Naive B cell (primary cell): ENCODE measurements around the gene ATP1A4. TPM values are rescaled to one million over a fixed set of nuclear protein-coding genes. Genes with fewer than 3 reads are reported as not detected.

Experiments used
- ATAC-seq, 2 donors: fragments of 150-1000 bp; cut with Tn5 transposase; 2 replicates each; pipeline ENCODE4 v1.10.0; 2021; ENCODE audit warnings: low read depth in 2 of 2, mild to moderate bottlenecking in 2 of 2, moderate library complexity in 2 of 2
- DNase-seq: peaks from one replicate; pipeline ENCODE4 v3.0.0; 2022
- H3K27ac Mint-ChIP-seq, 6 donors: one replicate each; pipeline ENCODE4 v1.8.0; 2020 to 2022; ENCODE audit warnings: mild to moderate bottlenecking in 6 of 6, mixed read lengths in 6 of 6, moderate library complexity in 5 of 6, inconsistent platforms in 2 of 6
- H3K27me3 Mint-ChIP-seq, 3 donors: one replicate each; pipeline ENCODE4 v1.8.0; 2021 to 2022; ENCODE audit warnings: mixed read lengths in 3 of 3, mild to moderate bottlenecking in 1 of 3
- H3K36me3 Mint-ChIP-seq, 2 donors: one replicate each; pipeline ENCODE4 v1.8.0; 2020 to 2022; ENCODE audit warnings: mixed read lengths in 2 of 2, inconsistent platforms in 1 of 2, mild to moderate bottlenecking in 1 of 2
- H3K4me1 Mint-ChIP-seq, 3 donors: one replicate each; pipeline ENCODE4 v1.8.0; 2020 to 2022; ENCODE audit warnings: mixed read lengths in 3 of 3, inconsistent platforms in 1 of 3, mild to moderate bottlenecking in 1 of 3, moderate library complexity in 1 of 3
- H3K4me3 Mint-ChIP-seq, 8 donors: one replicate each; pipeline ENCODE4 v1.8.0; 2020 to 2022; ENCODE audit warnings: mild to moderate bottlenecking in 8 of 8, mixed read lengths in 8 of 8, moderate library complexity in 8 of 8, inconsistent platforms in 2 of 8
- H3K9me3 Mint-ChIP-seq, 7 donors: one replicate each; pipeline ENCODE4 v1.8.0; 2020 to 2022; ENCODE audit warnings: mixed read lengths in 7 of 7, mild to moderate bottlenecking in 5 of 7, inconsistent platforms in 2 of 7, moderate library complexity in 1 of 7
- polyA plus RNA-seq, 6 donors: library from polyadenylated mRNA; unstranded; fragments of 300-500 nt; fragmentation: Illumina TruSeq; gene quantifications; one replicate each; pipeline ENCODE4 v1.2.3, GENCODE V29; 2021; ENCODE audit warnings: low read depth in 6 of 6

Gene ATP1A4
- polyA plus RNA-seq, 6 donors from 2014 or later, result not detected

DNA sequence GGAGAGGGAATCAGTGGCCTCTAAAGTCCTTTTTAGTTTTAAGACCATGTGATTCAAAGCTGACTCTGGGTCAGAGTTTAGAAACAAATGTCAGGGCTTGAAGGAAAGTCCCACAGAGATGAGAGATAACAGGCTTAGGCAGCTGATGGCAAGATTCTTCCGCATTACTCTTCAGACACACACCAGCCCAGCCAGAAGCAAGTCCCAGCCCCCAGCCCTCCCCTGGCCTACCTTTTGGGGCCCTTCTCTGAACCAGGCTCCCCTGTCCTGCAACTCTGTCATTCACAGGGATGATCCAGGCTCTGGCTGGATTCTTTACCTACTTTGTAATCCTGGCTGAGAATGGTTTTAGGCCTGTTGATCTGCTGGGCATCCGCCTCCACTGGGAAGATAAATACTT is 25.8 kb downstream of the ATP1A4 start:
- Mint-ChIP-seq H3K27ac (peak overlapping the region in 1 of 6 donors; percentile 16), H3K27me3 (peaks cover 31 to 56% (median 42%) of the 10 kb centered on the region in 3 donors), H3K9me3 (peaks cover 0 to 2% (median 0%) of the 10 kb centered on the region in 7 donors), H3K4me3 (peak overlapping the region in 1 of 8 donors; percentile 72), H3K36me3 (no peaks in the 10 kb centered on the region), H3K4me1 (peaks cover 0 to 4% (median 0%) of the 10 kb centered on the region in 3 donors)
- no peak for ATAC-seq
- no peak for DNase-seq

DNA sequence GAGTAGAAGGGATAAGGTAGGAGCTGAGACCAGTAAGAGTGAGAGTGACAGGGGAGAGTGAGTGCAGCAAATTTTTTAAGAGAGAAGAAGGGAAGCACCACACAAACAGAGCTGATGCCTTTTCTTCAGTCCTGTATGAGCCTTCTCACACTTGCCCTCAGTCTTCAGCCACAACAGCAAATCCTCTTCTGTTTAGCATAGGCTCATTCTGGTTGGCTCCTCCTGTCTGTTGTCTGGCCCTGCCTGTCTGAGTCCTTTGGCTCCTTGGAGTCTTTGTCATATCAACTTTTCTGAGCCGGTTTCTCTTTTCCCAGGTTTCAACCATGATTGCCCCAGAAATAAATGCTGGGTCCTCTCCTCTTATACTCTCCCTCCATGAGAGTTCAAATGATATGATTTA is 26.3 kb downstream of the ATP1A4 start:
- no peak for DNase-seq
- Mint-ChIP-seq H3K9me3 (peaks cover 0 to 2% (median 0%) of the 10 kb centered on the region in 7 donors), H3K4me3 (peak overlapping the region in 1 of 8 donors; percentile 72), H3K4me1 (peaks cover 0 to 4% (median 0%) of the 10 kb centered on the region in 3 donors), H3K27ac (no peak overlapping the region), H3K27me3 (peaks cover 27 to 54% (median 38%) of the 10 kb centered on the region in 3 donors), H3K36me3 (no peaks in the 10 kb centered on the region)
- ATAC-seq, result no peak

DNA sequence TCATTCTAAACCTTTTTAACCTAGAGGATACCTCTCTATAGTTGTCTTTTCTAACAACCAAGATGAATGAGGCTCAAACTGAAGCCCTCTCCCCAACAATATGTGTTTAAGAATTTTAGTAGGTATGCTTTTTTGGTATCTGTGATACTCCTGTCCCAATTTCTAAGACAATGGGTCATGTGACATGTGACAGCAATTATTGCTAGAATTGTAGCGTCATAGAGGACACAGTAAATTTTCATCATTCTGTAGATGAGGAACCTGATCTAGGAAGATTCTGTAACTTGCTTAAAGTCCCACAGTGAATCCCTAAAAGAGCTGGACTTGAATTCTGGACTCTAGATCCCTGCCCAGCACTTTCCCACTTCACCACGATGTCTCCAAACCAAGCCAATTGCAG is 27.3 kb downstream of the ATP1A4 start:
- Mint-ChIP-seq H3K4me3 (no peak overlapping the region), H3K36me3 (no peaks in the 10 kb centered on the region), H3K27ac (no peak overlapping the region), H3K27me3 (peaks cover 24 to 52% (median 33%) of the 10 kb centered on the region in 3 donors), H3K9me3 (peaks cover 0 to 2% (median 0%) of the 10 kb centered on the region in 7 donors), H3K4me1 (peaks cover 0 to 4% (median 0%) of the 10 kb centered on the region in 3 donors)
- DNase-seq, result no peak
- ATAC-seq, result no peak

DNA sequence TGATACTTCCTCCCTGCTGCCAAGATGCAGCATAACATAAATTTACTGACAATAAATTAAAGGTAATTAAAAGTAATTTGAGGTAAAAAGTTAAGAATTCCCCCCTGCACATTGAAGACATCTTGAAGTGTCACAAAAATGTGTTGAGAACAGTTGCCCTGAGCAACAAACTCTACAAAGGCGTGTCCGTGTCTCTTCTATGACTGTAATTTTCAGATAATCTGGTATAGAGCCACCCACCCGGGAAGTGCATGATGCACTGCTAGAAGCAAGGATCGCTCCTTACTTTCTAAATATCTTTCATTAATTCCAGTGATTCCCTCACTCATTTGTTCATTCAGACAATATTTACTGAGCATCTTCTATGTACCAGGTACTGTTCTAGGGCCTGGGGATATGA is 27.9 kb downstream of the ATP1A4 start:
- DNase-seq, result no peak
- Mint-ChIP-seq H3K4me3 (no peak overlapping the region), H3K4me1 (peaks cover 0 to 4% (median 0%) of the 10 kb centered on the region in 3 donors), H3K9me3 (peaks cover 0 to 2% (median 0%) of the 10 kb centered on the region in 7 donors), H3K27me3 (peaks cover 24 to 46% (median 27%) of the 10 kb centered on the region in 3 donors), H3K36me3 (no peaks in the 10 kb centered on the region), H3K27ac (no peak overlapping the region)
- ATAC-seq, result no peak

DNA sequence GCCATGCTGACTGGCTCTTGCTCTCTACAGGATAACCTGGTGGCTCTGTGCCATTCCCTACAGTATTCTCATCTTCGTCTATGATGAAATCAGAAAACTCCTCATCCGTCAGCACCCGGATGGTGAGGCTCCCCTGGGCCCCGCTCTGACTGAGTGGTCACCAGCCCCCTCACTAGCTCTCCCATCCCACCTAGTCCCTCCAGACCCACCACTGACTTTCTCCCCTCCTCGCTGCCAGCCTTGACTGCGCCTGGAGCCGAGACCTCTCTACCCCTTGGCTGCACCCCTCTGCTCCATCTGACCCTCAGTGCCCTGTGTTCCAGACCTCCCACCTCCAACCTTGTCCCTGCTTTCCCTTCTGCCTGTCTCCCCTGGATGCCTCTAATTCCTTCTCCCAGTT is 34.8 kb downstream of the ATP1A4 start:
- Mint-ChIP-seq H3K4me3 (no peak overlapping the region), H3K36me3 (no peaks in the 10 kb centered on the region), H3K27me3 (peaks cover 3 to 39% (median 25%) of the 10 kb centered on the region in 3 donors), H3K27ac (no peak overlapping the region), H3K9me3 (peaks cover 0 to 2% (median 0%) of the 10 kb centered on the region in 7 donors), H3K4me1 (no peaks in the 10 kb centered on the region)
- DNase-seq (no peak), ATAC-seq (no peak)

DNA sequence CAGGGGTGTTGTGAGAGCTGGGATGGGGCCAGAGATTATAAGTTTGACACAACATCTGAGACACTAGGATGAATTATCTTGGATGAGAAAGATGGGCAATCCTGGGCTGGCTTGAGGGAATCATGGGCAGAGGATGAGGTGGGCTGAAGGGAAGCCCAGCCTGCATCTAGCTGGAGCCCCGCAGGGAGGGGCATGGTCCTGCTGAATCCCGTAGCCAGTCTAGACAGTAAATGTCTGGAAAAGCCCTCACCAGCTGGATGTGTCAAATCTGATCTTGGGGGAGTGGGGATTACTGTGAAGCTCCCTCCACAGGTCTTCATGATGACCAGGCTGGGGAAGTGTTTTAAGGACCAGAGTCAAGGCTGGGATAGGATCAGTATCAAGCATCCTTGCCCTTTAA is 35.3 kb downstream of the ATP1A4 start:
- H3K4me1 Mint-ChIP-seq, result no peaks in the 10 kb centered on the region
- peaks cover 3 to 36% (median 23%) of the 10 kb centered on the region in 3 donors for H3K27me3 Mint-ChIP-seq
- no peak overlapping the region for H3K4me3 Mint-ChIP-seq
- DNase-seq, result no peak
- no peak for ATAC-seq
- H3K27ac Mint-ChIP-seq, result no peak overlapping the region
- H3K36me3 Mint-ChIP-seq, result no peaks in the 10 kb centered on the region
- H3K9me3 Mint-ChIP-seq, result peaks cover 0 to 2% (median 0%) of the 10 kb centered on the region in 7 donors

DNA sequence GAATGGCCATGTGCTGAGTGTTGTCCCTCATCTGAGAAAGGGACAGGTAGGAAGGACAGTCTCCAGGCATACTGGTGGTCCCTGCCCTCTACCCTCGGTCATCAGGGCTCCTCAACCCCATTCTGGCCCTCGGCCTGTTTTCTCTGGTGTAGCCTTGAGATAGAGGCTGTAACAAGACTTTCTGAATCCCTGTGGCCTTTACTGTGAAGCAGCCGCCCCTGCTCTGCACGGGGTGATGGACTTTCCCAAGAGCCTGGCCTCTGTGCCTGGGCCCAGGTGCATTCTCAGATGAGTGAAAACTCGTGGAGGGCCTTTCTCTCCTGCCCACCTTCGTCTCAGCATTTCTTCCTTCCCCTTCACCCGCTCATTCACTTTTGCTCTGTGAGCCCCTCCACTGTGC is 36.0 kb downstream of the ATP1A4 start:
- H3K27ac Mint-ChIP-seq, result no peak overlapping the region
- no peaks in the 10 kb centered on the region for H3K9me3 Mint-ChIP-seq
- no peaks in the 10 kb centered on the region for H3K36me3 Mint-ChIP-seq
- H3K4me3 Mint-ChIP-seq, result no peak overlapping the region
- ATAC-seq (no peak), DNase-seq (no peak)
- H3K4me1 Mint-ChIP-seq, result no peaks in the 10 kb centered on the region
- H3K27me3 Mint-ChIP-seq, result peaks cover 0 to 31% (median 19%) of the 10 kb centered on the region in 3 donors

DNA sequence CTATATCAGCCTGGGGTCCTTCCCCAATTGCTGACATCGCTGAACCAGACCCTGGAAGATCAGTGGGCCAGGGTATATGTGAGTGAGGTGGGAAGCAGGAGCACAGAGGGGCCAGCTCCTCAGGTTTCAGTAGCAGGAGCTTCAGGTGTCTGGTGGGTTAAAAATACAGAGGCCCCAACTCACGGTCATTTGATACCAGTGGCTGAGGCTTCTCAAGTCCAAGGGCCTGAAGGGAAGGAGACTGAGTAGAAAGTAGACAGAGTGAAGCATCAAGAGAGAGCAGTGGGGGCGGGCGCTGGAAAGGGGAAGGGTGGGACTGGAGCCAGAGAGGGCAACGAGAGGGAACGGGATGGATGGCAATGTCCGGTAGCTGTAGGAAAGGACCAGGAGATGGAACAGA is 36.9 kb downstream of the ATP1A4 start:
- ATAC-seq (no peak), DNase-seq (no peak)
- Mint-ChIP-seq H3K36me3 (no peaks in the 10 kb centered on the region), H3K27me3 (peaks cover 0 to 24% (median 19%) of the 10 kb centered on the region in 3 donors), H3K9me3 (no peaks in the 10 kb centered on the region), H3K4me3 (no peak overlapping the region), H3K27ac (no peak overlapping the region), H3K4me1 (no peaks in the 10 kb centered on the region)

DNA sequence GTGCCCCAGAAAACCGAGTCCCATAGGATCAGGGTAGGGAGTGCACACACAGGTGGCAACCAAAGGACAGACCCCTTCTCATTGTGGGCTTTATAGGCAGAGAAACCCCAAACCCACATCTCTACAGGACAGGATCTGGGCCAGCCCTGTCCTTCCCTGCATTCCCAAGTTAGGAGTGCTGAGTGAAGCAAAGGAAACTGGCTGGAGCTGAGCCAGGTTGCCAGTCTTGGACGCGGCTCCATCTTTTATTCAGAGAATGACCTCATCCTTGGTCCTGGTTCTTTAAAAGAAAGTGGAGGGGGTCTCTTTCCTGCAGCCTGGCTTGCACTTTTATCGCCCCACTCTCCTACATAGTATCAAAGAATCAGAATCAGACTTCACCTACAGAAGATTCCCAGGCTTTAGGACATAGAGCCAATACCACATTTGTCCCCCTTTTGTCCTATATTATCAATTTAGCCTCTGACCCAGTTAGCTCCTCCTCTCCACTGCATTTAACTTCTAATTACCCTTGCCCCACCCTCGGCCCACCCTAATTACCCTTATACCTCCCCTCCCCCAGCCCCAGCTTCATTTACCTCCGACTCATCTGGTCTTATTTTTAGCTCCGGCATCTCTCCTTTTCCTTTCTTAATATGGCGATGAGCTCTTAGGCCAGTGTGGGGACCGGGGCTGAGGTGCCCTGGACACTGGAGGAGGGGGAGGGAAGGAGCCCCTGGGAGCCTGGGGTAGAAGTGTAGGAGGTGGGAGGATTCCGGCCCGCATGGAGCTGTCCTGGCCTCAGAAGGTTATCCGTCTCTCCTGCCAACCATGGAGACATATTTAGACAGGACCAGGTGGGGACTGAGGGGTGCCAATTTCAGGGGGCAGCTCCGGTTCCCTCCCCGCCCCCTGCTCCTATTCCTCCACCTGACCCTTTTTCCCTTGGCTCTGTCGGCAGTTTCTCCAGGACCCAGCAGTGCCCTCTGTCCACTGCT is 38.5 kb downstream of the ATP1A4 start, which contains the start of gene CASQ1:
Gene CASQ1, plus strand, starts transcription at position 927 of the 977 bp plus-strand sequence. CDS start 177 bp downstream, outside the sequence.
- H3K27ac Mint-ChIP-seq, result peak within 1 kb of the TSS in 1 of 6 donors; percentile 73
- no peaks in the 10 kb centered on the region for H3K36me3 Mint-ChIP-seq
- H3K4me1 Mint-ChIP-seq, result no peaks in the 10 kb centered on the region
- H3K9me3 Mint-ChIP-seq, result no peaks in the 10 kb centered on the region
- peaks cover 0 to 24% (median 19%) of the 10 kb centered on the region in 3 donors for H3K27me3 Mint-ChIP-seq
- no peak for ATAC-seq
- no peak within 1 kb of the TSS for H3K4me3 Mint-ChIP-seq
- DNase-seq, result no peak

DNA sequence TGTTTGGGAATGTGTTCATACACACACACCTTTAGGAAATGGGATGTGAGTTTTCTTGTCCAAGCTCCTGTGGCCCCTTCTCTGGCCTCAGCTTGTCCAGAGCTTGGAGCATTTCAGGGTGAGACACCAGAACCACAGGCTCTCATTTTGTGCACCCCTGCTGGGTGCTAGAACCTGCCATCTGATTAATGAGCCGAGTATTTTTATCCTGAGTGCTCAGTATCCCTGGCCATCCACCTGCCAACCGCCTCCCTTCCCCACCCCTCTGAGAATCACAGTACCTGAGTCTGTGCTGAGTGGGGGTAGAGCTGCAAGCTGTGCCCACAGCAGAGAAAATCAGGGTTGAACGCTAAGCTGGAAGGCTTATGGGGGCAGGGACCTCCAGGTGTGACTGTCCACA is 40.4 kb downstream of the ATP1A4 start:
- H3K9me3 Mint-ChIP-seq, result no peaks in the 10 kb centered on the region
- peaks cover 0 to 15% (median 4%) of the 10 kb centered on the region in 3 donors for H3K27me3 Mint-ChIP-seq
- H3K4me3 Mint-ChIP-seq, result no peak overlapping the region
- no peak overlapping the region for H3K27ac Mint-ChIP-seq
- H3K4me1 Mint-ChIP-seq, result no peaks in the 10 kb centered on the region
- H3K36me3 Mint-ChIP-seq, result no peaks in the 10 kb centered on the region
- DNase-seq, result no peak
- ATAC-seq, result no peak

DNA sequence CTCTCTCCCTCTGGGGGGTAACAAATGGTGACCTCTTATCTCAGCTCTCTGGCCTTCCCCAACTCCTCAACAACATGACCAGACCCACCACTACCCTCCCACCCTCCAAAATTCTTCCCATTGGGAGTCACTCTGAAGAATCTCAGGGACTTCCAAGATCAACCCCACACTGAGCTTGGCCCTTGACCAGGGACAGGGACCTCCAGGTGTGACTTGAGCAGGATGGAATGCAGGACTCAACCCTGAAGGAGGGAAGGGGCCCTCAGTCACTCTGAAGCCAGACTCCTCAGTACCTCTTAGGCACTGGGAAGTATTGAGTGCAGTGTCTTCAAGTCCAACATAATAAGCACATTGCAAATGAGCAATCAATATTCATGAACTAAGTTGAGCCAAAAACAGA is 40.8 kb downstream of the ATP1A4 start:
- Mint-ChIP-seq H3K27me3 (peaks cover 0 to 12% (median 0%) of the 10 kb centered on the region in 3 donors), H3K4me1 (peaks cover 0 to 3% (median 0%) of the 10 kb centered on the region in 3 donors), H3K27ac (peak overlapping the region in 2 of 6 donors; percentile 34 to 47), H3K36me3 (no peaks in the 10 kb centered on the region), H3K9me3 (no peaks in the 10 kb centered on the region), H3K4me3 (peak overlapping the region in 1 of 8 donors; percentile 41)
- DNase-seq (no peak), ATAC-seq (no peak)

DNA sequence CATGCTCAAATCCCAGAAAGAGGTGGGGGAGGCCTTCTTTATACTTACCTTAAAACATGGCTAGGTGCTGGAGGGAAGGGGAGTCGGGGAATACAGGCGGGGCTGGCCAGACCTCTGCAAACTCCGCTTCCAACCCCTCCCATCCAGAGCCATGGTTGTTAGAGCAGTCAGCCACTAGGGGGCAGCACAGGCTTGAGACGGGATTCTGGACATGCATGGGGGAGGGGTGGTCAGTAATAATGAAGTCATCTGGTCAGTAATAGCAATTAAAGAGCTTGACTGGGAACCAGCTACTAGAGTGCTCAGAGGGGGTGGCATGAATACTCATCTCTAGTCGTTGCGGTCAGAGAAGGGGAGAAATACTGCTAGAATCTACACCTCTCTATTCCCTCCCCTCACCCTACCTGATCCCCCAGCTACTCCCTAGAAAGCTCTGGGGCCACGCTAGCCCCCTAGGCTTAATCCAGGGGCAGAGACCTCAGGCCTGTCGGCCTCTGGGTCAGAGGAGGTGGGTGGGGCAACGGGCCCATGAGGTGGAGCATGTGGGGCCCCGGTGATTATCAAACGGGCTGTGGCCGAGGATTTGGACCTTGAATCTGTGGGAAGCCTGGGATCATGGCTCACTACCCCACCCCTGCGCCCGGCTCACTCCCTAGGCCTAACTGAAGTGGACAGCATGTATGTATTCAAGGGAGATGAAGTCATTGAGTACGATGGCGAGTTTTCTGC is 41.9 kb downstream of the ATP1A4 start:
- H3K27ac Mint-ChIP-seq, result no peak overlapping the region
- H3K36me3 Mint-ChIP-seq, result no peaks in the 10 kb centered on the region
- H3K4me1 Mint-ChIP-seq, result peaks cover 0 to 3% (median 3%) of the 10 kb centered on the region in 3 donors
- H3K27me3 Mint-ChIP-seq, result peaks cover 0 to 5% (median 0%) of the 10 kb centered on the region in 3 donors
- DNase-seq, result peak; percentile 71
- peak; percentile 81 to 83 for ATAC-seq
- H3K4me3 Mint-ChIP-seq, result no peak overlapping the region
- no peaks in the 10 kb centered on the region for H3K9me3 Mint-ChIP-seq
